ENCODE results near the gene DNAJB13.

- TF ChIP-seq CTCF (IDR thresholded peaks at IDR 0.05; ENCODE audit: low read length) (no peak), EZH2 (optimal IDR thresholded peaks at IDR 0.05; ENCODE audit: low read depth, low read length) (no peak)
Observed at GRCh38 chr11:74011360-74012073, 60.7 kb downstream of the DNAJB13 start.
